VCaP (cell line): ENCODE data around the gene TRIM38.
"Not testable (repeated sequence)": the region's sequence is repeated elsewhere in the genome, so short reads cannot be mapped to it uniquely, and the experiment has no call there.

Experiments
- H3K27ac ChIP-seq: fragments of 450-650 bp; 2 replicates; pipeline ENCODE4 v1.5.1; 2017
- TF ChIP-seq, protein P1 (sequence below): fragments of 450-650 bp; conservative IDR thresholded peaks from 2 replicates; pipeline ENCODE4 v1.5.1; 2017; ENCODE audit warnings: mild to moderate bottlenecking, moderate library complexity

Gene TRIM38

DNA sequence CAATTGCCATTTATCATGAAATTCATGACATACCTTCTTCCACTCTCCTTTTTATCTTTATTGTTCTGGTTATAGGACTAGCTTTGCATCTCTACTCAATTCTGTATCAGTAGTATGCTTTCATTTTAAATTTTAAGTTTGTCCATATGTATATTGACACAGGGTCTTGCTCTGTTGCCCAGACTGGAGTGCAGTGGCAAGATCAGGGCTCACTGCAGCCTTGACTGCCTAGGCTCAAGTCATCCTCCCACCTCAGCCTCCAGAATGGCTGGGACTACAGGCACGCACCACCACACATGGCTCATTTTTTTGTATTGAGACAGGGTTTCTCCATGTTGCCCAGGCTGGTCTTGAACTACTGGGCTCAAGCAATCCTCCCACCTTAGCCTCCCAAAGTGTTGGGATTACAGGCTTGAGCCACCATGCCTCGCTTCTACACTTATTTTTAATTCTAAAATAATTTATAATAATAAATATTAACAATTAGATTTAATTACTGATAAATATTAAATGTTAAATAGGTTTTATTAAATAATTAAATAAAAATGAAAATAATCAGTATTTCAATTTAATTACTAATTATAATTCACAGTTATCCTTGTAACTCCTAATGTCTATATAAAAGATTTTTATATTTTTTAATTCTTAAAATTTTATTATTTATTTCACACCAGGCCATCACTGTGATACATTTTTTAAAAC, 27.7 kb downstream of the TRIM38 start:
- TF ChIP-seq, protein P1, sequence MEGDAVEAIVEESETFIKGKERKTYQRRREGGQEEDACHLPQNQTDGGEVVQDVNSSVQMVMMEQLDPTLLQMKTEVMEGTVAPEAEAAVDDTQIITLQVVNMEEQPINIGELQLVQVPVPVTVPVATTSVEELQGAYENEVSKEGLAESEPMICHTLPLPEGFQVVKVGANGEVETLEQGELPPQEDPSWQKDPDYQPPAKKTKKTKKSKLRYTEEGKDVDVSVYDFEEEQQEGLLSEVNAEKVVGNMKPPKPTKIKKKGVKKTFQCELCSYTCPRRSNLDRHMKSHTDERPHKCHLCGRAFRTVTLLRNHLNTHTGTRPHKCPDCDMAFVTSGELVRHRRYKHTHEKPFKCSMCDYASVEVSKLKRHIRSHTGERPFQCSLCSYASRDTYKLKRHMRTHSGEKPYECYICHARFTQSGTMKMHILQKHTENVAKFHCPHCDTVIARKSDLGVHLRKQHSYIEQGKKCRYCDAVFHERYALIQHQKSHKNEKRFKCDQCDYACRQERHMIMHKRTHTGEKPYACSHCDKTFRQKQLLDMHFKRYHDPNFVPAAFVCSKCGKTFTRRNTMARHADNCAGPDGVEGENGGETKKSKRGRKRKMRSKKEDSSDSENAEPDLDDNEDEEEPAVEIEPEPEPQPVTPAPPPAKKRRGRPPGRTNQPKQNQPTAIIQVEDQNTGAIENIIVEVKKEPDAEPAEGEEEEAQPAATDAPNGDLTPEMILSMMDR = no peak
- no peak overlapping the region for H3K27ac ChIP-seq

DNA sequence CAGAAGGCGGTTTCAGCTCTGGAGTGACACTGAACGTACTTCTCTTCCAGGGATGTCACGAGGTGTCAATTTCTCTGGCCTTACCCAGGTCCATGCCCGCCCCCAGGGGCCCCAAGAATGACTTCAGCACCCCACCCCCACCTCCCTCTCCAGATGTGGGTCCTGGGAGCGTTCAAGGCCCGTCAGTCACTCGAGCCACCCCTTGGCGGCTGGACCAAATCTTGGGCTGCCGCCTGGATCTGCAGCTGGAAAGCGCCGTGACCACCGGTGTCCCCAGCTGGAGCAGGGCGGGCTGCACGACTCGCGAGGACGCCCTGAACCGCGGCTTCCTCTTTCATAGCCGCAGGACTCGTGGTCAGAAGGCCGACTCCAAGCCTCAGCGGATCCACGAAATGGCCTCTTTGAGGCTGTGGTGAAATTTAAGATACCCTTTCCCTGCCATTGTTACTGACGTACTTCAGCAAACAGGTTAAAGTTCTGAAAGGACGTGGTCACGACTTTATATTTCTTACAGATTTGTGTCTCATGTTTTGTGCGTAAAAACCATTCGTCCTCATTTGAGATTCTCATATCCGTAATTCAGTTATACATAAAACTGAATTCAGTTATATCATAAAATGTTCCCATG, 29.3 kb downstream of the TRIM38 start:
- peak overlapping the region; percentile 87 for H3K27ac ChIP-seq
- TF ChIP-seq, protein P1 = 0 out of 2 replicates have a peak, but pooled peaks have one; percentile 19

GRCh38 chr6:25992413-25993340, 30.1 kb downstream of the TRIM38 start:
- TF ChIP-seq, protein P1 = peak; percentile 100

GRCh38 chr6:25993341-25993684, 30.7 kb downstream of the TRIM38 start:
- peak overlapping the region; percentile 87 for H3K27ac ChIP-seq

More at GRCh38 chr6:25992413-25993340, 30.1 kb downstream of the TRIM38 start:
- peak overlapping the region; percentile 87 for H3K27ac ChIP-seq

DNA sequence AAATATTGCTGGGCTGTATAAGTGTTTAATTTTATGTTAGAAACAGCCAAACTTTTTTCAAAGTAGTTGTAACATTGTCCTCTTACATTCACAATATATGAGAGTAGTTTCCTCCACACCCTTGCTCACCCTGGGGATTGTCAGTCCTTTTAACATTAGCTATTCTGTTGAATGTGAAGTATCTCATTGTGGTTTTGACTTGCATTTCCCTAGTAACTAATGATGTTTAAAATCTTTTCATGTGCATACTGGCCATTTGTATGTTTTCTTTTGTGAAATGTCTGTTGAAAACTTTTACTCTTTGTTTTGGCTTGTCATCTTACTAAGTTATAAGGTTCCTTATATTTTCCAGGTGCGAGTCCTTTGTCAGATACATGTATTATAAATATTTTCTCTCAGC, 32.9 kb downstream of the TRIM38 start:
- TF ChIP-seq, protein P1 = no peak
- no peak overlapping the region for H3K27ac ChIP-seq

DNA sequence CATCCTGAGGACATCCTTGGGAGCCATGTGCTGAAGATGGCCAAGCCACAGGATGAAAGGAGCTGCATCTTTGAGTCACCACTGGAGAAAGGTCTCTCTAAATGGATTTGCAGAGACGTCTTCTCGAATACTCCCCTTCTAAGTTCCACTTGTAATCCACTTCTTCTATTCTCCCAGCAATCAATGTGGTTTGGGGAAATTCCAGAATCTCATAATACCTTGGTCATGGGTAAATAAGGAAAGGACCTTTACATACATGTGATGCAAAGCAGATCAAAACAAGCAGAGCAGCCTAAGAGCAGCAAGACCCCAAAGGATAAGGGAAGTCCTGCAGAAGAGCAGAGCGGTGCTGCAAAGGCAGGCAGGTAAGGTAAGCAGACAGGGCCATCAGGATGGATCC, 35.3 kb downstream of the TRIM38 start:
- no peak overlapping the region for H3K27ac ChIP-seq
- TF ChIP-seq, protein P1 = no peak

DNA sequence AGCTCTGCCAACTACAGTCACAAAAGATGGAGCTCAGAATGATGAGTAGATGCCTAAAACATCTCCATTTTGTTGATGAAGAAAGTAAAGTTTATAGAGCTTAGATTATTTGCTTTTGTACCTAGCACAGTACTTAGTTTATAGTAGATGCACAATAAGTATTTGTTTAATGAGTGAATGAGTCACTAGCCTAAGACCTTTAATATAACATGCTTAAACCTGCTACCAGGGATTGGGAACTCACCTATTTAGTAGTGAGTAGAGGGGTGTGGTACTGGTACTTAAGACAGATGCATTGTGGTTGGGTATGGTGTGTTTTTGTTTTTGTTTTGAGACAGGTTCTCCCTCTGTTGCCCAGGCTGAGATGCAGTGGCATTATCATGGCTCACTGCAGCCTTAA, 35.8 kb downstream of the TRIM38 start:
- H3K27ac ChIP-seq = no peak overlapping the region
- TF ChIP-seq, protein P1 = no peak

DNA sequence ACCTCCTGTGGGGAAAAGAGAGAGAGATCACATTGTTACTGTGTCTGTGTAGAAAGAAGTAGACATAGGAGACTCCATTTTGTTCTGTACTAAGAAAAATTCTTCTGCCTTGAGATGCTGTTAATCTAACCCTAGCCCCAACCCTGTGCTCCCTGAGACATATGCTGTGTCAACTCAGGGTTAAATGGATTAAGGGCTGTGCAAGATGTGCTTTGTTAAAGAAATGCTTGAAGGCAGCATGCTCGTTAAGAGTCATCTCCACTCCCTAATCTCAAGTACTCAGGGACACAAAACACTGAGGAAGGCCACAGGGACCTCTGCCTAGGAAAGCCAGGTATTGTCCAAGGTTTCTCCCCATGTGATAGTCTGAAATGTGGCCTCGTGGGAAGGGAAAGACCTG, 36.6 kb downstream of the TRIM38 start:
- H3K27ac ChIP-seq = not testable (repeated sequence)
